Upper lobe of left lung (tissue), 4 donors: ENCODE data around the gene FBXL19.

Experiments used
- CTCF ChIP-seq, 6 experiments: fragments of 450-650 bp in 4 of 6; fragments of 200-600 bp in 2 of 6; sonication (generic) in 2 of 6; IDR thresholded peaks; one replicate each; pipeline ENCODE4 v1.5.1; 2016 to 2019; ENCODE audit warnings: antibody characterized with exemption in 6 of 6
- EP300 ChIP-seq, 4 donors: sonication (generic); formaldehyde crosslinking; IDR thresholded peaks; one replicate each; pipeline ENCODE4 v1.5.1; 2017; ENCODE audit warnings: antibody characterized with exemption in 4 of 4, control low read depth in 2 of 4
- POLR2A ChIP-seq, 4 donors: fragments of 450-650 bp; IDR thresholded peaks; one replicate each; pipeline ENCODE4 v1.5.1; 2016 to 2017; ENCODE audit warnings: antibody characterized with exemption in 4 of 4, mild to moderate bottlenecking in 2 of 4

DNA sequence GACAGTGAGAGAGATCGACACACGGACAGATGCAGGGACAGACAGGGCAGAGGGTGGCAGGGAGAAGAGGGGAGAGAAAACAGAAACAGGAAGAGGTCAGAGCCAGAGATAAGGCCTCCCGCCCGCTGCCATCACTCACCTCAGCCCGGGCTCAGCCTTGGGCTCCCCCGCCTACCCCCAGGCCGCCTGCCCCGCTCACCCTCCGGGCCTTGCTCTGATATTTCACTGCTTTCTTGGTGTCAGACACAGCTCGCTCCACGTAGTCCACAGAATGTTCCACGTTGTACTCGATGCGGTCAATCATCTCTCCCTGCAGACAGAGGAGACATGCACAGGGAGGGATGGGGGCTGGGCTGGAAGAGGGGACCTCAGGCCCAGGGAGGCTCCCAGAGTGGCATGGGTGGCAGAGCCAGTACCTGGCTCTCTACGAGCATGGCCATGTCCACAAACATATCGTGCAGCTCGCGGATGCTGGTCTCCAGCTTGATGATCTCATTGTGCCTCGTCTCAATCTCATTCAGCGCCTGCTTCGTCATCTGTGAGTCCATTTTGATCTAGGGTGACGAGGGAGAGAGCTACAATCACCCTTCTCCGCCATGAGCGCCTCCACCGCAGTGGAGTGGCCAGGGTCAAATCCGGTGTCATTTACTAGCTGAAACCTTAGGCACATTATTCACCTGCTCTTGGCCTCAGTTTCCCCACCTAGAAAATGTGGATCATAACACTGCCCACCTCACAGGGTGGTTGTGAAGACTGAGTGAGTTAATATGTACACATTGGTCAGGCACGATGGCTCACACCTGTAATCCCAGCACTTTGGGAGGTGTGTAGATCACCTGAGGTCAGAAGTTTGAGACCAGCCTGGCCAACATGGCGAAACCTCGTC is 69.8 kb downstream of the FBXL19 start:
- no peak for TF ChIP-seq CTCF (IDR thresholded peaks at IDR 0.05)
- TF ChIP-seq EP300 (IDR thresholded peaks at IDR 0.05), result no peak
- no peak for TF ChIP-seq POLR2A (IDR thresholded peaks at IDR 0.05)
